HEK293 (cell line): ENCODE results near the gene LRRTM4.

Experiments used
- CTCF ChIA-PET: fragments of 350-600 bp; formaldehyde crosslinking; extraction: SDS; loops from one replicate; lab custom pipeline; 2021; ENCODE audit warnings: antibody characterized with exemption; lab: Yijun Ruan, JAX
- POLR2A ChIA-PET: fragments of 300-600 bp; formaldehyde crosslinking; extraction: SDS; loops from one replicate; lab custom pipeline; 2020; ENCODE audit warnings: antibody characterized with exemption, inconsistent platforms; lab: Yijun Ruan, JAX
- H3K27ac ChIP-seq: fragments of 200-500 bp; sonication (Bioruptor generic); 2 replicates; pipeline ENCODE4 v1.5.1; 2014; ENCODE audit warnings: low read depth, low read length, control low read depth, inconsistent platforms; ENCODE audit errors: extremely low read depth
- H3K36me3 ChIP-seq, 2 experiments: fragments of 200-500 bp in 1 of 2; sonication (Bioruptor generic) in 1 of 2; 1 replicate in 1 of 2; 2 replicates in 1 of 2; pipeline ENCODE4 v1.5.1; 2014 to 2017; ENCODE audit warnings: inconsistent platforms in 2 of 2, low read length in 2 of 2; ENCODE audit not compliant: control insufficient read depth in 2 of 2, insufficient read depth in 1 of 2
- H3K4me1 ChIP-seq: fragments of 200-500 bp; sonication (Bioruptor generic); 2 replicates; pipeline ENCODE4 v1.5.1; 2014; ENCODE audit warnings: mild to moderate bottlenecking, low read length, inconsistent platforms; ENCODE audit not compliant: control insufficient read depth, insufficient read depth
- H3K4me3 ChIP-seq: 2 replicates; pipeline ENCODE4 v1.5.1; 2011; ENCODE audit warnings: low read depth, mild to moderate bottlenecking, control low read depth, low read length, moderate library complexity
- H3K9me3 ChIP-seq: fragments of 200-500 bp; sonication (Bioruptor generic); 2 replicates; pipeline ENCODE4 v1.5.1; 2014; ENCODE audit warnings: low read depth, low read length, inconsistent platforms; ENCODE audit not compliant: control insufficient read depth, insufficient read depth
- KLF1 ChIP-seq: fragments of 450-650 bp; formaldehyde crosslinking; IDR thresholded peaks from 2 replicates; pipeline ENCODE4 v1.5.1; 2016; ENCODE audit warnings: missing biosample characterization, missing genetic modification characterization
- MZF1 ChIP-seq: fragments of 450-650 bp; formaldehyde crosslinking; IDR thresholded peaks from 2 replicates; pipeline ENCODE4 v1.5.1; 2017; ENCODE audit warnings: missing biosample characterization, missing genetic modification characterization, borderline replicate concordance
- PATZ1 ChIP-seq: fragments of 450-650 bp; formaldehyde crosslinking; IDR thresholded peaks from 2 replicates; pipeline ENCODE4 v1.5.1; 2016; ENCODE audit warnings: missing biosample characterization, missing genetic modification characterization
- SP3 ChIP-seq: fragments of 450-650 bp; formaldehyde crosslinking; IDR thresholded peaks from 2 replicates; pipeline ENCODE4 v1.5.1; 2016; ENCODE audit warnings: missing biosample characterization, missing genetic modification characterization
- ZBTB26 ChIP-seq: fragments of 450-650 bp; formaldehyde crosslinking; optimal IDR thresholded peaks from 2 replicates; pipeline ENCODE3; 2016; ENCODE audit warnings: missing biosample characterization, mild to moderate bottlenecking, missing genetic modification characterization
- ZBTB49 ChIP-seq: fragments of 450-650 bp; formaldehyde crosslinking; IDR thresholded peaks from 2 replicates; pipeline ENCODE4 v1.5.1; 2016; ENCODE audit warnings: missing biosample characterization, missing genetic modification characterization, low read depth
- ZNF133 ChIP-seq: fragments of 450-650 bp; formaldehyde crosslinking; IDR thresholded peaks from 2 replicates; pipeline ENCODE4 v1.5.1; 2016; ENCODE audit warnings: missing biosample characterization, missing genetic modification characterization
- ZNF155 ChIP-seq: fragments of 450-650 bp; formaldehyde crosslinking; IDR thresholded peaks from 2 replicates; pipeline ENCODE4 v1.5.1; 2016; ENCODE audit warnings: missing biosample characterization, missing genetic modification characterization
- ZNF23 ChIP-seq: fragments of 450-650 bp; formaldehyde crosslinking; IDR thresholded peaks from 2 replicates; pipeline ENCODE4 v1.5.1; 2016; ENCODE audit warnings: missing biosample characterization, missing genetic modification characterization, borderline replicate concordance
- ZNF292 ChIP-seq: fragments of 450-650 bp; formaldehyde crosslinking; IDR thresholded peaks from 2 replicates; pipeline ENCODE4 v1.5.1; 2016; ENCODE audit warnings: low read depth, missing biosample characterization, missing genetic modification characterization, borderline replicate concordance
- ZNF366 ChIP-seq: fragments of 450-650 bp; formaldehyde crosslinking; conservative IDR thresholded peaks from 2 replicates; pipeline ENCODE4 v1.5.1; 2016; ENCODE audit warnings: missing biosample characterization, missing genetic modification characterization
- ZNF37A ChIP-seq: fragments of 450-650 bp; IDR thresholded peaks from 2 replicates; pipeline ENCODE4 v1.5.1; 2018; ENCODE audit warnings: missing biosample characterization, missing genetic modification characterization
- ZNF398 ChIP-seq: fragments of 450-650 bp; formaldehyde crosslinking; IDR thresholded peaks from 2 replicates; pipeline ENCODE4 v1.5.1; 2017; ENCODE audit warnings: missing biosample characterization, missing genetic modification characterization
- ZNF426 ChIP-seq: fragments of 450-650 bp; formaldehyde crosslinking; IDR thresholded peaks from 2 replicates; pipeline ENCODE4 v1.5.1; 2017; ENCODE audit warnings: missing biosample characterization, missing genetic modification characterization, mild to moderate bottlenecking, inconsistent platforms, moderate library complexity
- ZNF580 ChIP-seq: fragments of 450-650 bp; formaldehyde crosslinking; IDR thresholded peaks from 2 replicates; pipeline ENCODE4 v1.5.1; 2016; ENCODE audit warnings: missing biosample characterization, missing genetic modification characterization
- ZNF596 ChIP-seq: fragments of 450-650 bp; IDR thresholded peaks from 2 replicates; pipeline ENCODE4 v1.5.0; 2018; ENCODE audit warnings: missing biosample characterization, mild to moderate bottlenecking, missing genetic modification characterization, moderate library complexity
- ZNF701 ChIP-seq: fragments of 450-650 bp; formaldehyde crosslinking; IDR thresholded peaks from 2 replicates; pipeline ENCODE4 v1.5.1; 2016; ENCODE audit warnings: missing biosample characterization, missing genetic modification characterization

The LRRTM4 gene

GRCh38 chr2:76980067-76980787 lies 541.9 kb downstream of the LRRTM4 start:
- H3K9me3 ChIP-seq = no peaks in the 10 kb centered on the region
- H3K4me1 ChIP-seq = no peaks in the 10 kb centered on the region
- ChIA-PET CTCF (no interaction called here), POLR2A (no interaction called here)
- H3K36me3 ChIP-seq = no peaks in the 10 kb centered on the region
- no peak overlapping the region for H3K4me3 ChIP-seq
- TF ChIP-seq ZNF596 (tag by site-specific recombination) (no peak), ZNF133 (tag by site-specific recombination) (no peak), ZNF426 (no peak), ZNF366 (no peak), ZNF155 (tag by site-specific recombination) (no peak), KLF1 (no peak), ZNF23 (tag by site-specific recombination) (no peak), PATZ1 (no peak), ZNF580 (tag by site-specific recombination) (no peak), ZBTB49 (tag by site-specific recombination) (no peak), ZNF37A (tag by site-specific recombination) (no peak), ZNF701 (tag by site-specific recombination) (no peak), MZF1 (tag by site-specific recombination) (no peak), ZNF398 (tag by site-specific recombination) (no peak), ZBTB26 (tag by site-specific recombination) (no peak), ZNF292 (tag by site-specific recombination) (no peak), SP3 (tag by site-specific recombination) (no peak)
- no peak overlapping the region for H3K27ac ChIP-seq
